Measurements from ENCODE around the gene LRP1. TPM values are rescaled to one million over a fixed set of nuclear protein-coding genes. Genes with fewer than 3 reads are reported as not detected.
"Not testable (repeated sequence)": the region's sequence is repeated elsewhere in the genome, so short reads cannot be mapped to it uniquely, and the experiment has no call there.

LRP1 gene
- total RNA-seq, 1 donor from 2014 or later = 221 TPM

- no peak for DNase-seq
Measured at GRCh38 chr12:57112492-57113294, 15.6 kb upstream of the LRP1 start.

GRCh38 chr12:57116580-57117281 lies 11.6 kb upstream of the LRP1 start:
- no peak for DNase-seq

- DNase-seq = no peak
Measured at GRCh38 chr12:57118711-57119271, 9.5 kb upstream of the LRP1 start.

GRCh38 chr12:57119294-57120085 lies 8.8 kb upstream of the LRP1 start:
- DNase-seq = no peak

- DNase-seq = not testable (repeated sequence)
Measured at GRCh38 chr12:57120718-57121117, 7.6 kb upstream of the LRP1 start.

GRCh38 chr12:57123813-57124212 lies 4.5 kb upstream of the LRP1 start:
- no peak for DNase-seq

- DNase-seq = peak; percentile 91
Measured at GRCh38 chr12:57124261-57124877, 3.9 kb upstream of the LRP1 start.

- DNase-seq = no peak
Measured at GRCh38 chr12:57126061-57126460, 2.2 kb upstream of the LRP1 start.

GRCh38 chr12:57126561-57126960 lies 1.7 kb upstream of the LRP1 start:
- DNase-seq = no peak

- peak; percentile 48 for DNase-seq
Measured at GRCh38 chr12:57127101-57127725, 1.1 kb upstream of the LRP1 start.

GRCh38 chr12:57128519-57129247 lies 400 bp downstream of the LRP1 start:
- DNase-seq = no peak

GRCh38 chr12:57129321-57129842 lies 1.1 kb downstream of the LRP1 start:
- no peak for DNase-seq

GRCh38 chr12:57129889-57130288 lies 1.6 kb downstream of the LRP1 start:
- no peak for DNase-seq

- DNase-seq = no peak
Measured at GRCh38 chr12:57130941-57131340, 2.7 kb downstream of the LRP1 start.

GRCh38 chr12:57131896-57132744 lies 3.8 kb downstream of the LRP1 start:
- DNase-seq = no peak

- no peak for DNase-seq
Measured at GRCh38 chr12:57133013-57133569, 4.8 kb downstream of the LRP1 start.

- DNase-seq = no peak
Measured at GRCh38 chr12:57133916-57134315, 5.6 kb downstream of the LRP1 start.

GRCh38 chr12:57134949-57135348 lies 6.7 kb downstream of the LRP1 start:
- DNase-seq = no peak
